Gastrocnemius medialis (tissue), 4 donors: ENCODE results near the gene NIPBL. TPM values are rescaled to one million over a fixed set of nuclear protein-coding genes. Genes with fewer than 3 reads are reported as not detected.

ENCODE experiments used
- ATAC-seq, 2 donors: fragments of 150-250 bp; one replicate each; pipeline ENCODE4 v1.9.1; 2016
- DNase-seq, 2 donors: peaks; one replicate each; pipeline ENCODE4 v3.0.0-alpha.2; 2019
- H3K27ac ChIP-seq, 4 donors: fragments of 200-600 bp; sonication (generic); 1 replicate in 1 of 4; 2 replicates in 3 of 4; pipeline ENCODE4 v1.5.1; 2016 to 2018; ENCODE audit warnings: mild to moderate bottlenecking in 2 of 4, moderate library complexity in 1 of 4
- H3K27me3 ChIP-seq, 3 donors: fragments of 200-600 bp; sonication (generic) in 2 of 3; 1 replicate in 1 of 3; 2 replicates in 2 of 3; pipeline versions ENCODE4 v1.5.1 to v1.6.0; 2016 to 2019; ENCODE audit warnings: mild to moderate bottlenecking in 1 of 3, moderate library complexity in 1 of 3
- H3K36me3 ChIP-seq, 2 donors: fragments of 200-600 bp; sonication (generic) in 1 of 2; one replicate each; pipeline ENCODE4 v1.5.1; 2017 to 2018
- H3K4me1 ChIP-seq, 2 donors: fragments of 200-600 bp; sonication (generic) in 1 of 2; one replicate each; pipeline ENCODE4 v1.5.1; 2016 to 2017; ENCODE audit warnings: mild to moderate bottlenecking in 2 of 2
- H3K4me3 ChIP-seq, 4 donors: fragments of 200-600 bp; sonication (generic) in 3 of 4; 1 replicate in 1 of 4; 2 replicates in 3 of 4; pipeline ENCODE4 v1.5.1; 2016 to 2019; ENCODE audit warnings: mild to moderate bottlenecking in 2 of 4
- H3K9me3 ChIP-seq, 3 donors: fragments of 200-600 bp; sonication (generic) in 2 of 3; 1 replicate in 1 of 3; 2 replicates in 2 of 3; pipeline ENCODE4 v1.5.1; 2016 to 2019
- POLR2A ChIP-seq, 2 donors: fragments of 450-650 bp; IDR thresholded peaks; one replicate each; pipeline ENCODE4 v1.6.1; 2017; ENCODE audit warnings: antibody characterized with exemption in 2 of 2, mild to moderate bottlenecking in 2 of 2, moderate library complexity in 2 of 2
- in situ Hi-C, 4 donors: fragments of 200-750 bp; cut with MboI; loops; one replicate each; pipeline versions ENCODE4 v1.15.0 to v1.8.0; 2017; ENCODE audit warnings: low sequenced_read_pairs in 4 of 4
- intact Hi-C: fragments of 100-400 bp; cut with DNase I; formaldehyde crosslinking; loops from one replicate; pipeline ENCODE4 v1.15.1; 2023; ENCODE audit warnings: low total_unique reads
- total RNA-seq, 4 donors: library from RNA; depleted of rRNA; stranded (reverse); fragments of >200 nt; gene quantifications; one replicate each; pipeline versions ENCODE4 v1.1.0 to v1.2.3, GENCODE V29; 2016
- TF ChIP-seq, protein P1 (sequence below), 5 experiments: fragments of 450-650 bp in 3 of 5; fragments of 200-600 bp in 2 of 5; sonication (generic) in 2 of 5; IDR thresholded peaks in 4 of 5; conservative IDR thresholded peaks in 1 of 5; 1 replicate in 4 of 5; 2 replicates in 1 of 5; pipeline ENCODE4 v1.5.1; 2016 to 2019; ENCODE audit warnings: antibody characterized with exemption in 5 of 5, mild to moderate bottlenecking in 3 of 5, moderate library complexity in 3 of 5

Gene NIPBL
- total RNA-seq, 4 donors from 2014 or later = 15.0 to 49.6 (median 32.7) TPM

GRCh38 chr5:36982146-36982545 lies 105.6 kb downstream of the NIPBL start:
- in situ Hi-C loops = loop anchor here in 1 of 4 donors (25.0 kb wide), 1 partner anchor 245 kb away; no protein-coding TSS in a partner anchor
- TF ChIP-seq, protein P1, sequence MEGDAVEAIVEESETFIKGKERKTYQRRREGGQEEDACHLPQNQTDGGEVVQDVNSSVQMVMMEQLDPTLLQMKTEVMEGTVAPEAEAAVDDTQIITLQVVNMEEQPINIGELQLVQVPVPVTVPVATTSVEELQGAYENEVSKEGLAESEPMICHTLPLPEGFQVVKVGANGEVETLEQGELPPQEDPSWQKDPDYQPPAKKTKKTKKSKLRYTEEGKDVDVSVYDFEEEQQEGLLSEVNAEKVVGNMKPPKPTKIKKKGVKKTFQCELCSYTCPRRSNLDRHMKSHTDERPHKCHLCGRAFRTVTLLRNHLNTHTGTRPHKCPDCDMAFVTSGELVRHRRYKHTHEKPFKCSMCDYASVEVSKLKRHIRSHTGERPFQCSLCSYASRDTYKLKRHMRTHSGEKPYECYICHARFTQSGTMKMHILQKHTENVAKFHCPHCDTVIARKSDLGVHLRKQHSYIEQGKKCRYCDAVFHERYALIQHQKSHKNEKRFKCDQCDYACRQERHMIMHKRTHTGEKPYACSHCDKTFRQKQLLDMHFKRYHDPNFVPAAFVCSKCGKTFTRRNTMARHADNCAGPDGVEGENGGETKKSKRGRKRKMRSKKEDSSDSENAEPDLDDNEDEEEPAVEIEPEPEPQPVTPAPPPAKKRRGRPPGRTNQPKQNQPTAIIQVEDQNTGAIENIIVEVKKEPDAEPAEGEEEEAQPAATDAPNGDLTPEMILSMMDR (IDR thresholded peaks at IDR 0.05 in 4 of 5, conservative IDR thresholded peaks at IDR 0.05 in 1 of 5) = no peak
- TF ChIP-seq POLR2A (IDR thresholded peaks at IDR 0.05) = no peak
- ATAC-seq = no peak

DNA sequence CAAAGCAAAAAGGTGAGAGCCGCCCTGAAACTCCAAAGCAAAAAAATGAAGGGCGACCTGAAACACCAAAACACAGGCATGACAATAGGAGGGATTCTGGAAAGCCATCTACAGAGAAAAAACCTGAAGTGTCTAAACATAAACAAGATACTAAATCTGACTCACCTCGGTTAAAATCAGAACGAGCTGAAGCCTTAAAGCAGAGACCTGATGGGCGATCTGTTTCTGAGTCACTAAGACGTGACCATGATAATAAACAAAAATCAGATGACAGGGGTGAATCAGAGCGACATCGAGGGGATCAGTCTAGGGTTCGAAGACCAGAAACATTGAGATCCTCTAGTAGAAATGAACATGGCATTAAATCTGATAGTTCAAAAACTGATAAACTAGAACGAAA lies 108.8 kb downstream of the NIPBL start:
- no peaks in the 10 kb centered on the region for H3K36me3 ChIP-seq
- in situ Hi-C loops (loop anchor here in 1 of 4 donors (25.0 kb wide), 1 partner anchor 248 kb away; no protein-coding TSS in a partner anchor), intact Hi-C loops (no loop called here)
- H3K4me1 ChIP-seq = no peaks in the 10 kb centered on the region
- no peaks in the 10 kb centered on the region for H3K9me3 ChIP-seq
- no peak for DNase-seq
- ATAC-seq = no peak
- H3K27me3 ChIP-seq = no peaks in the 10 kb centered on the region
- no peak for TF ChIP-seq POLR2A (IDR thresholded peaks at IDR 0.05)
- TF ChIP-seq, protein P1 (IDR thresholded peaks at IDR 0.05 in 4 of 5, conservative IDR thresholded peaks at IDR 0.05 in 1 of 5) = no peak
- no peak overlapping the region for H3K27ac ChIP-seq
- no peak overlapping the region for H3K4me3 ChIP-seq

More at GRCh38 chr5:36982146-36982545, 105.6 kb downstream of the NIPBL start:
- Histone ChIP-seq H3K9me3 (no peaks in the 10 kb centered on the region), H3K4me1 (no peaks in the 10 kb centered on the region), H3K4me3 (no peak overlapping the region), H3K27ac (no peak overlapping the region), H3K36me3 (no peaks in the 10 kb centered on the region), H3K27me3 (no peaks in the 10 kb centered on the region)
- DNase-seq = no peak
- intact Hi-C loops = no loop called here

GRCh38 chr5:36988396-36988795 lies 111.8 kb downstream of the NIPBL start:
- DNase-seq = no peak
- Histone ChIP-seq H3K4me1 (no peaks in the 10 kb centered on the region), H3K36me3 (no peaks in the 10 kb centered on the region), H3K9me3 (no peaks in the 10 kb centered on the region), H3K27ac (no peak overlapping the region), H3K4me3 (no peak overlapping the region), H3K27me3 (no peaks in the 10 kb centered on the region)
- TF ChIP-seq, protein P1 (IDR thresholded peaks at IDR 0.05 in 4 of 5, conservative IDR thresholded peaks at IDR 0.05 in 1 of 5) = no peak
- TF ChIP-seq POLR2A (IDR thresholded peaks at IDR 0.05) = no peak
- intact Hi-C loops (no loop called here), in situ Hi-C loops (loop anchor here in 1 of 4 donors (25.0 kb wide), 1 partner anchor 251 kb away; no protein-coding TSS in a partner anchor)
- no peak for ATAC-seq

- Histone ChIP-seq H3K27me3 (no peaks in the 10 kb centered on the region), H3K4me3 (no peak overlapping the region), H3K4me1 (no peaks in the 10 kb centered on the region), H3K36me3 (peaks cover 0 to 48% of the 10 kb centered on the region in 2 donors), H3K27ac (no peak overlapping the region), H3K9me3 (no peaks in the 10 kb centered on the region)
- intact Hi-C loops = no loop called here
- no peak for ATAC-seq
- DNase-seq = no peak
- in situ Hi-C loops = loop anchor here in 1 of 4 donors (25.0 kb wide), 1 partner anchor 261 kb away; no protein-coding TSS in a partner anchor
- TF ChIP-seq, protein P1 (IDR thresholded peaks at IDR 0.05 in 4 of 5, conservative IDR thresholded peaks at IDR 0.05 in 1 of 5) = no peak
- TF ChIP-seq POLR2A (IDR thresholded peaks at IDR 0.05) = no peak
These were observed 122.0 kb downstream of the NIPBL start for GRCh38 chr5:36998578-36998977.
